GM13976 (cell line): ENCODE measurements around the gene COX7A1.

Source experiments
- DNase-seq: peaks from one replicate; pipeline ENCODE4 v3.0.0; 2012; ENCODE audit warnings: low spot score
- CTCF ChIP-seq: IDR thresholded peaks from 2 replicates; pipeline ENCODE4 v1.5.1; 2012; ENCODE audit warnings: borderline replicate concordance, mild to moderate bottlenecking; ENCODE audit not compliant: insufficient read depth; ENCODE audit errors: extremely low read depth, missing control alignments, control extremely low read depth
- in situ Hi-C: fragments of 300-500 bp; cut with MboI; formaldehyde crosslinking; loops from one replicate; pipeline ENCODE4 v1.12.0; 2022; ENCODE audit warnings: low sequenced_read_pairs, mixed read lengths, inconsistent platforms; ENCODE audit not compliant: unreplicated experiment

Gene COX7A1

GRCh38 chr19:36101550-36102327, 50.5 kb downstream of the COX7A1 start:
- no peak for TF ChIP-seq CTCF
- DNase-seq: no peak
- in situ Hi-C loops: no loop called here
